H1 (cell line): ENCODE results near the gene GAB3. TPM values are rescaled to one million over a fixed set of nuclear protein-coding genes. Genes with fewer than 3 reads are reported as not detected.

Source experiments
- E2F6 ChIP-seq: IDR thresholded peaks from 2 replicates; pipeline ENCODE4 v1.6.1; 2012; ENCODE audit warnings: inconsistent platforms
- GABPA ChIP-seq: IDR thresholded peaks from 2 replicates; pipeline ENCODE4 v1.6.1; 2011; ENCODE audit warnings: mild to moderate bottlenecking, low read length, moderate library complexity, borderline replicate concordance; ENCODE audit not compliant: insufficient read depth
- HDAC6 ChIP-seq: IDR thresholded peaks from one replicate; pipeline ENCODE4 v1.7.1; 2012; ENCODE audit warnings: low read depth, mild to moderate bottlenecking, inconsistent platforms, low read length, moderate library complexity
- KDM1A ChIP-seq: fragments of 200-600, 300-600 bp; sonication (generic); IDR thresholded peaks from 2 replicates; pipeline ENCODE4 v1.7.1; 2016; ENCODE audit warnings: mild to moderate bottlenecking, low read length, borderline replicate concordance
- NRF1 ChIP-seq: IDR thresholded peaks from 2 replicates; pipeline ENCODE4 v1.6.1; 2011; ENCODE audit warnings: mild to moderate bottlenecking, low read depth, low read length, improper control_type of control experiment
- POLR2A ChIP-seq, 2 experiments: IDR thresholded peaks; 1 replicate in 1 of 2; 2 replicates in 1 of 2; pipeline ENCODE4 v1.6.1; 2011; ENCODE audit warnings: low read depth in 2 of 2, low read length in 2 of 2, mild to moderate bottlenecking in 2 of 2; ENCODE audit errors: control extremely low read depth in 1 of 2
- RBBP5 ChIP-seq: IDR thresholded peaks from 2 replicates; pipeline ENCODE4 v1.7.1; 2012; ENCODE audit warnings: low read depth, mild to moderate bottlenecking, inconsistent platforms, low read length, moderate library complexity, borderline replicate concordance
- SUZ12 ChIP-seq: fragments of 200-600 bp; sonication (generic); IDR thresholded peaks from 2 replicates; pipeline ENCODE4 v1.6.1; 2012; ENCODE audit warnings: mild to moderate bottlenecking, inconsistent platforms, low read length, moderate library complexity, mixed read lengths
- polyA plus RNA-seq, 7 experiments: library from polyadenylated mRNA; depleted of rRNA in 3 of 7; stranded (reverse) in 5 of 7; unstranded in 2 of 7; fragments of >200 nt in 5 of 7; fragments of 200-250 nt in 2 of 7; gene quantifications; 1 replicate in 5 of 7; 2 replicates in 1 of 7; 4 replicates in 1 of 7; pipeline versions ENCODE4 v1.2.1 to v1.2.3, GENCODE V29; 2011 to 2013; ENCODE audit warnings: missing spikeins in 2 of 7, mixed read lengths in 2 of 7
- total RNA-seq: library from RNA; stranded (reverse); fragmentation: NEBNext Ultra II Directional; extraction: Animal tissue kit (Norgen Biotek cat#: 25700); gene quantifications from 2 replicates; pipeline ENCODE4 v1.2.1, GENCODE V29; 2021

The GAB3 gene
- total and polyA plus RNA-seq, 2 of the 8 experiments (the other 6 are each of a cell fraction or from before 2014, with no cell fraction given): 0.48 to 1.2 TPM

DNA sequence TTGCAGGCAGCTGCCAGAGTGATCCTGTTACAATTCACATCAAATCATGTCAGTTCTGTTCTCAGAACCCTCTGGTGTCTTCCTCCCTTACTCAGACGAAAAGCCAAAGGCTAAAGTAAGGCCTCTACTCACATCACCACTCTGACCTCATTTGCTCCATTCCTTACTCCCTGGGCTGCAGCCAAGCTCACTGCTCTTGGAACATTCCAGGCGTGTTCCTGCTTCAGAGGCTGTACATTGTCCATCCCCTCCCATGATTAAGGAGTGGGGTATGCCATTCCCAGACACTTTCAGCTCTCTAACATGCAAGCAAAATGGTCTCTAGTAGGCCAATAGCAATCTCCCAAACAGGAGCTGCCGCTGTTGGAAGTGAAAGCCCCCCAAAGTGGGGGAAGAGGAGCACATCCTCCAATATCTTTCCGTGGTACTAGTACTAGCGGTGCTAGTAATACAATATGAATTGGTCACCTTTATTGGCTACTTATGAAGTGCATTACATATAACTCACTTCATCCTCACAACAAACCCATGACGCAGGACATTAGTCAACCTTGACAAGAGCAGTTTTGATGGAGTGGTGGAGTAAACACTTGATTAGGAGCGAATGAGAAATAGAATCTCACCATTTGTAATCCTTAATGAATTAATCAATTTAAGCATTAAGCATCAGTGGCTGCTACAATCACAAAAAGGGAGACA, 15.0 kb downstream of the GAB3 start (continued):
- TF ChIP-seq KDM1A: no peak
- TF ChIP-seq POLR2A (IDR thresholded peaks at IDR 0.05; ENCODE audit: control extremely low read depth in 1 of 2, low read depth in 2 of 2, low read length in 2 of 2): no peak
- no peak for TF ChIP-seq E2F6
- no peak for TF ChIP-seq HDAC6
- no peak for TF ChIP-seq NRF1
- no peak for TF ChIP-seq GABPA
- no peak for TF ChIP-seq RBBP5
- no peak for TF ChIP-seq SUZ12
